Tibial nerve (tissue), 4 donors: ENCODE data around the gene SCN8A. TPM values are rescaled to one million over a fixed set of nuclear protein-coding genes. Genes with fewer than 3 reads are reported as not detected.
"Not testable (repeated sequence)": the region's sequence is repeated elsewhere in the genome, so short reads cannot be mapped to it uniquely, and the experiment has no call there.

ENCODE experiments used
- DNase-seq, 2 donors: peaks; one replicate each; pipeline ENCODE4 v3.0.0-alpha.2; 2019; ENCODE audit warnings: low spot score in 2 of 2
- H3K27ac ChIP-seq, 4 donors: fragments of 200-600 bp; sonication (generic) in 3 of 4; one replicate each; pipeline ENCODE4 v1.5.1; 2017 to 2019; ENCODE audit warnings: mild to moderate bottlenecking in 1 of 4
- H3K27me3 ChIP-seq, 2 donors: fragments of 200-600 bp; sonication (generic) in 1 of 2; one replicate each; pipeline versions ENCODE4 v1.5.1 to v1.6.0; 2017 to 2019
- H3K36me3 ChIP-seq, 3 donors: fragments of 200-600 bp; sonication (generic); one replicate each; pipeline ENCODE4 v1.5.1; 2018 to 2019
- H3K4me1 ChIP-seq, 4 donors: fragments of 200-600 bp; sonication (generic) in 3 of 4; one replicate each; pipeline ENCODE4 v1.5.1; 2017 to 2019
- H3K4me3 ChIP-seq, 4 donors: fragments of 200-600 bp; sonication (generic) in 3 of 4; one replicate each; pipeline ENCODE4 v1.5.1; 2017 to 2019; ENCODE audit warnings: mild to moderate bottlenecking in 1 of 4, moderate library complexity in 1 of 4
- H3K9me3 ChIP-seq, 4 donors: fragments of 200-600 bp; sonication (generic) in 3 of 4; one replicate each; pipeline ENCODE4 v1.5.1; 2017 to 2019
- EP300 ChIP-seq, 2 donors: sonication (generic); formaldehyde crosslinking; IDR thresholded peaks; one replicate each; pipeline ENCODE4 v1.6.1; 2017; ENCODE audit warnings: antibody characterized with exemption in 2 of 2, mild to moderate bottlenecking in 1 of 2
- POLR2A ChIP-seq, 2 donors: fragments of 450-650 bp; IDR thresholded peaks; one replicate each; pipeline ENCODE4 v1.6.1; 2017; ENCODE audit warnings: antibody characterized with exemption in 2 of 2, mild to moderate bottlenecking in 2 of 2, moderate library complexity in 2 of 2
- WGBS, 2 donors: methylation state at CpG; one replicate each; pipeline ENCODE4 v1.1.5; 2018; 5-methylcytosine and 5-hydroxymethylcytosine counted together
- total RNA-seq, 4 donors: library from RNA; depleted of rRNA; stranded (reverse); fragments of >200 nt; gene quantifications; one replicate each; pipeline ENCODE4 v1.1.0, GENCODE V29; 2016
- TF ChIP-seq, protein P1 (sequence below), 5 experiments: fragments of 200-600 bp in 3 of 5; fragments of 450-650 bp in 2 of 5; sonication (generic) in 3 of 5; IDR thresholded peaks; one replicate each; pipeline ENCODE4 v1.5.1; 2016 to 2019; ENCODE audit warnings: antibody characterized with exemption in 5 of 5, mild to moderate bottlenecking in 3 of 5, moderate library complexity in 2 of 5

Gene SCN8A
- 1 to 10 TPM in 1 of 4 donors, under 1 TPM in 3; 0.21 to 3.3 (median 0.50) TPM for total RNA-seq

DNA sequence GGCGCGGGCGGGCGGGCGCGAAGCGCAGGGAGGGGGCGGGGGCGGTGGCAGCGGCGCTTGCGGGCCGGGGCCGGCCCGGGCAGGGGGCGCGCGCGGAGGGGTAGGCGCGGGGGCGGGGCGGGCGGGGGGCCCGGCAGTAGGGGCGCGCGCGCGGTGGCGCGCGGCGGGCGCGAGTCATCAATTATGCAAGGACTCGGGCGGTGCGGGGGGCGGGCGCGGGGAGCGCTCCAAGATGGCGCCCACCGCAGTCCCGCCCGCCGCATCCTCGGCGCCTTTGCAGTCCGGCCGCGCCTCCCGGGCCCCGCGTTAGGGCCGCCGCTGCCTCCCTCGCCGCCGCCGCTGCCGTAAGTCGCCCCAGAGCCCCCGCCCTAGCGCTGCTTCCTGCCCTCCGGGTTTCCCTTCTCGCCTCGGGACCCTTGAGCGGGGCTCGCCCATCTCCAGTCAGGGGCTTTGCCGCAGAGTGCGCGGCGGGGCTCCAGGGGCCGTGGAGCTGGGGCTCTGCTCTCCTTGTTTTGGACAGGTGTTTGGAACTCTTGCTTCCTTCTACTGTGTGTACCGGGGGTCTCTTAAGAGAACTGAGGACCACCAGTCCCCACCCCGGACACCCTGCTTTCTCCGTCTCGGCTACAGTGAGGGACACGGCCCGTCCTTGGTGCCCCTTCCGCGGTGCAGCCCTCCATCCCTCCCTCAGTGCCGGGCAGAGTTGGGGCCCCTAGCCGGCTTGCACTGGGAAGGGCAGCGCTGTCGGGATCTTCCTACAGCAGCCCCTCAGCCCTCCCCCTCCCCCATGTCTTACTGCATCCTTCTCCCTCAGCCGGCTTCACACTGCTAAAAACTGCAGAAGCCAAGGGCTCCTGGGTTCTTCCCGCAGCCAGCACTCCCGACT, at the start of gene SCN8A:
Gene SCN8A (plus strand): TSS at position 218 of the 886 bp plus-strand sequence. CDS start 71,585 bp downstream, outside the sequence.
- no peaks in the 10 kb centered on the region for H3K36me3 ChIP-seq
- peaks cover 0 to 18% (median 7%) of the 10 kb centered on the region in 4 donors for H3K4me1 ChIP-seq
- TF ChIP-seq POLR2A (IDR thresholded peaks at IDR 0.05) (no peak), EP300 (IDR thresholded peaks at IDR 0.05) (no peak)
- TF ChIP-seq, protein P1, sequence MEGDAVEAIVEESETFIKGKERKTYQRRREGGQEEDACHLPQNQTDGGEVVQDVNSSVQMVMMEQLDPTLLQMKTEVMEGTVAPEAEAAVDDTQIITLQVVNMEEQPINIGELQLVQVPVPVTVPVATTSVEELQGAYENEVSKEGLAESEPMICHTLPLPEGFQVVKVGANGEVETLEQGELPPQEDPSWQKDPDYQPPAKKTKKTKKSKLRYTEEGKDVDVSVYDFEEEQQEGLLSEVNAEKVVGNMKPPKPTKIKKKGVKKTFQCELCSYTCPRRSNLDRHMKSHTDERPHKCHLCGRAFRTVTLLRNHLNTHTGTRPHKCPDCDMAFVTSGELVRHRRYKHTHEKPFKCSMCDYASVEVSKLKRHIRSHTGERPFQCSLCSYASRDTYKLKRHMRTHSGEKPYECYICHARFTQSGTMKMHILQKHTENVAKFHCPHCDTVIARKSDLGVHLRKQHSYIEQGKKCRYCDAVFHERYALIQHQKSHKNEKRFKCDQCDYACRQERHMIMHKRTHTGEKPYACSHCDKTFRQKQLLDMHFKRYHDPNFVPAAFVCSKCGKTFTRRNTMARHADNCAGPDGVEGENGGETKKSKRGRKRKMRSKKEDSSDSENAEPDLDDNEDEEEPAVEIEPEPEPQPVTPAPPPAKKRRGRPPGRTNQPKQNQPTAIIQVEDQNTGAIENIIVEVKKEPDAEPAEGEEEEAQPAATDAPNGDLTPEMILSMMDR (IDR thresholded peaks at IDR 0.05) = no peak
- no peak for DNase-seq
- H3K4me3 ChIP-seq = peak within 1 kb of the TSS; percentile 33 to 71 (median 43)
- no peaks in the 10 kb centered on the region for H3K9me3 ChIP-seq
- H3K27me3 ChIP-seq = peaks cover 0 to 63% of the 10 kb centered on the region in 2 donors
- 1 to 2% methylated on average over 22 to 37 of the region's 91 CpGs for WGBS, 2 donors
- H3K27ac ChIP-seq = no peak within 1 kb of the TSS

DNA sequence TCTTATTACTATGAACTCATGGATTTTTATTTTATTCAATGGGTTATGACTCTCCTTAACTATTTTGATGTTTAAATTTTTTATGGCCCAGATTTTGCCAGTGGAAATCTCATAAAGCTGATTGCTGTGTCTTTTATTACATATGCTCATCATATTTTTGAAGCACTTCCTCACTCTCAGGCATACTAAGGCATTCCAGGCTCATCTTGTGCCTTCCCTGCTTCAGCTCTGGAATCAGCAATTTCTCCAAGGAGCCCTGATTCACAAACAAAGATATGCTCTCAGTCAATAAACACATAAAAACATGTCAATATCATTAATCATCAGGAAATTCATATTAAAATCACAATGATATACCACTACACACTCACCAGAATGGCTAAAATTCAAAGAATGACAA, 44.9 kb upstream of the SCN8A start:
- no peaks in the 10 kb centered on the region for H3K4me1 ChIP-seq
- H3K27me3 ChIP-seq = peaks cover 0 to 19% of the 10 kb centered on the region in 2 donors
- no peak for TF ChIP-seq EP300 (IDR thresholded peaks at IDR 0.05)
- no peak for TF ChIP-seq POLR2A (IDR thresholded peaks at IDR 0.05)
- TF ChIP-seq, protein P1 (IDR thresholded peaks at IDR 0.05) = no peak
- H3K4me3 ChIP-seq = no peak overlapping the region
- DNase-seq = no peak
- H3K36me3 ChIP-seq = no peaks in the 10 kb centered on the region
- H3K27ac ChIP-seq = no peak overlapping the region
- H3K9me3 ChIP-seq = no peaks in the 10 kb centered on the region

DNA sequence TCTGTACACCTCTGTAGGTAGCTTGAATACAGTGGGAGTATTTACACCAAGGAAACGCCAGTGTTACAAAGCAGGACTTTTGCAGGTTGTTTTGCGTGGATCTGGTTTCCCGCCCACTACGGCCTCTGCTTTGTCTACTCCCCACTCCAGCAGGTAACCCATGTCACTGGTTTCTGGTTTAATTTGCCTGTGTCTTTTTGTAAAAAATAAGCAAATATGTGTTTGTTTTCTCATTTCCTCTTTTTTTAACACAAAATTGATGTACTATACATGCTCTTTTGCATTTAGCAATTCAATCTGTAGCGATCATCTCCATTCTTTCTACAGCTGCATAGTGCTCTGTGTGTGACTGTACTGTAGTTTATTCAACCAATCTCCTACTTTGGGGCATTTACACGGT, 43.4 kb upstream of the SCN8A start:
- H3K4me3 ChIP-seq = no peak overlapping the region
- H3K4me1 ChIP-seq = no peaks in the 10 kb centered on the region
- H3K9me3 ChIP-seq = no peaks in the 10 kb centered on the region
- no peak for DNase-seq
- WGBS, 2 donors = 82 to 84% methylated on average over 6 of the region's 6 CpGs
- H3K27me3 ChIP-seq = peaks cover 0 to 19% of the 10 kb centered on the region in 2 donors
- H3K27ac ChIP-seq = no peak overlapping the region
- TF ChIP-seq POLR2A (IDR thresholded peaks at IDR 0.05) (no peak), EP300 (IDR thresholded peaks at IDR 0.05) (no peak)
- TF ChIP-seq, protein P1 (IDR thresholded peaks at IDR 0.05) = no peak
- H3K36me3 ChIP-seq = no peaks in the 10 kb centered on the region

DNA sequence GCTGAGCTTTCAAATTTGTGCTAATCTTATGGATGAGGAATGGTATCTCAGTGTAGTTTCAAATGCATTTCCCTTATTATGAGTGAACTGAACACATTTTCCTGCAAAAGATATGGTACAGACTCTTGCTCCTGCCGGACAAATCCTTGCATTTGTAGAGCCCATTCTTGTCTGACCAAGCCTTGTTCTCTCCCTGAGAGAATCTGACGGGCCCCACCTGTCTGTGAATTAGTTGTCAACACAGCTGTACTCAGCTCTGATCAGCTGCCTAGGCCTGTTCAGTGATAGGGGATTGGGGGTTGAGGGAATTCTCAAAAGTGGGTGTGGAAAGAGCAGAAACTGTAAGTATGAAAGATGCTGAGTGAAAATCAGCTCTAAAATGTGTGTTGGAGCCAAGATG, 42.8 kb upstream of the SCN8A start:
- Histone ChIP-seq H3K27me3 (peaks cover 0 to 13% of the 10 kb centered on the region in 2 donors), H3K9me3 (no peaks in the 10 kb centered on the region), H3K4me1 (no peaks in the 10 kb centered on the region), H3K27ac (no peak overlapping the region), H3K4me3 (no peak overlapping the region), H3K36me3 (no peaks in the 10 kb centered on the region)
- WGBS, 2 donors = 63 to 67% methylated on average over 2 of the region's 2 CpGs
- no peak for TF ChIP-seq POLR2A (IDR thresholded peaks at IDR 0.05)
- no peak for DNase-seq

DNA sequence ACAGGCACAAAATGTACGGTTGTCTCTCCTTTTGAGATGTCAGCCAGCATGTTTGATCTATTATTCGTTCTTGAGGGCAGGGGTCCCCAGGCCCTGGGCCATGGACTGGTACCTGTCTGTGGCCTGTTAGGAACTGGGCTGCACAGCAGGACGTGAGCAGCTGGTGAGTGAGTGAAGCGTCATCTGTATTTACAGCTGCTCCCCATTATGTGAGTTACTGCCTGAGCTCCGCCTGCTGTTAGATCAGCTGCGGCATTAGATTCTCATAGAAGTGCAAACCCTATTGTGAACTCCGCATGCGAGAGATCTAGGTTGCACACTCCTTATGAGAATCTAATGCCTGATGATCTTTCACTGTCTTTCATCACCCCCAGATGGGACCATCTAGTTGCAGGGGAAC, 41.4 kb upstream of the SCN8A start:
- no peaks in the 10 kb centered on the region for H3K36me3 ChIP-seq
- no peaks in the 10 kb centered on the region for H3K4me1 ChIP-seq
- H3K4me3 ChIP-seq = no peak overlapping the region
- peaks cover 0 to 9% of the 10 kb centered on the region in 2 donors for H3K27me3 ChIP-seq
- WGBS, 2 donors = 60 to 66% methylated on average over 8 of the region's 8 CpGs
- no peak for TF ChIP-seq POLR2A (IDR thresholded peaks at IDR 0.05)
- TF ChIP-seq, protein P1 (IDR thresholded peaks at IDR 0.05) = no peak
- H3K27ac ChIP-seq = no peak overlapping the region
- DNase-seq = no peak
- H3K9me3 ChIP-seq = no peaks in the 10 kb centered on the region

DNA sequence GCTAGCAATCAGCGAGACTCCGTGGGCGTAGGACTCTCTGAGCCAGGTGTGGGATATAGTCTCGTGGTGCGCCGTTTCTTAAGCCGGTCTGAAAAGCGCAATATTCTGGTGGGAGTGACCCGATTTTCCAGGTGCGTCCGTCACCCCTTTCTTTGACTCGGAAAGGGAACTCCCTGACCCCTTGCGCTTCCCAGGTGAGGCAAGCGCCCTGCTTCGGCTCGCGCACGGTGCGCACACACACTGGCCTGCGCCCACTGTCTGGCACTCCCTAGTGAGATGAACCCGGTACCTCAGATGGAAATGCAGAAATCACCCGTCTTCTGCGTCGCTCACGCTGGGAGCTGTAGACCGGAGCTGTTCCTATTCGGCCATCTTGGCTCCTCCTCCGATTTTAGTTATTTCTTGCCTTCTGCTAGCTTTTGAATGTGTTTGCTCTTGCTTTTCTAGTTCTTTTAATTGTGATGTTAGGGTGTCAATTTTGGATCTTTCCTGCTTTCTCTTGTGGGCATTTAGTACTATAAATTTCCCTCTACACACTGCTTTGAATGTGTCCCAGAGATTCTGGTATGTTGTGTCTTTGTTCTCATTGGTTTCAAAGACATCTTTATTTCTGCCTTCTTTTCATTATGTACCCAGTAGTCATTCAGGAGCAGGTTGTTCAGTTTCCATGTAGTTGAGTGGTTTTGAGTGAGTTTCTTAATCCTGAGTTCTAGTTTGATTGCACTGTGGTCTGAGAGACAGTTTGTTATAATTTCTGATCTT, 22.6 kb upstream of the SCN8A start:
- not testable (repeated sequence) for H3K9me3 ChIP-seq, H3K36me3 ChIP-seq, H3K27me3 ChIP-seq, H3K4me3 ChIP-seq, H3K27ac ChIP-seq, H3K4me1 ChIP-seq, DNase-seq
- 92% methylated on average over 7 to 15 of the region's 28 CpGs for WGBS, 2 donors
